Mesenchymal stem cell (in vitro differentiated cells and primary cell): Measurements from ENCODE around the gene RIIAD1.

Experiments used
- DNase-seq: peaks from one replicate; pipeline ENCODE4 v3.0.0-alpha.2; 2013
- H2AFZ ChIP-seq: one replicate; pipeline ENCODE4 v1.6.1; 2013; ENCODE audit warnings: low read depth, mild to moderate bottlenecking, control low read depth, inconsistent platforms, low read length, moderate library complexity
- H2AK5ac ChIP-seq: 2 replicates; pipeline ENCODE4 v1.6.1; 2013; ENCODE audit warnings: low read length, moderate library complexity, mild to moderate bottlenecking, inconsistent platforms; ENCODE audit not compliant: severe bottlenecking
- H2BK120ac ChIP-seq: one replicate; pipeline ENCODE4 v1.6.1; 2013; ENCODE audit warnings: low read depth, mild to moderate bottlenecking, inconsistent platforms, low read length, moderate library complexity
- H2BK12ac ChIP-seq, 2 experiments: one replicate each; pipeline ENCODE4 v1.6.1; 2013; ENCODE audit warnings: inconsistent platforms in 2 of 2, low read length in 2 of 2, mild to moderate bottlenecking in 2 of 2, moderate library complexity in 2 of 2, control low read depth in 1 of 2
- H2BK15ac ChIP-seq: one replicate; pipeline ENCODE4 v1.6.1; 2013; ENCODE audit warnings: mild to moderate bottlenecking, low read depth, inconsistent platforms; ENCODE audit not compliant: poor library complexity, severe bottlenecking
- H2BK5ac ChIP-seq: 2 replicates; pipeline ENCODE4 v1.6.1; 2013; ENCODE audit warnings: low read depth, mild to moderate bottlenecking, low read length, control low read depth, inconsistent platforms; ENCODE audit not compliant: poor library complexity, severe bottlenecking
- H3K14ac ChIP-seq, 2 experiments: one replicate each; pipeline ENCODE4 v1.6.1; 2013; ENCODE audit warnings: inconsistent platforms in 2 of 2, low read length in 2 of 2, control low read depth in 1 of 2, mild to moderate bottlenecking in 1 of 2, moderate library complexity in 1 of 2
- H3K18ac ChIP-seq, 2 experiments: one replicate each; pipeline ENCODE4 v1.6.1; 2013; ENCODE audit warnings: inconsistent platforms in 2 of 2, low read length in 2 of 2, control low read depth in 1 of 2, low read depth in 1 of 2, mild to moderate bottlenecking in 1 of 2
- H3K23ac ChIP-seq, 2 experiments: one replicate each; pipeline ENCODE4 v1.6.1; 2013; ENCODE audit warnings: inconsistent platforms in 2 of 2, low read length in 2 of 2, mild to moderate bottlenecking in 2 of 2, moderate library complexity in 2 of 2, control low read depth in 1 of 2
- H3K27ac ChIP-seq: 2 replicates; pipeline ENCODE4 v1.5.1; 2013; ENCODE audit warnings: mild to moderate bottlenecking, moderate library complexity, low read length, control low read depth, inconsistent platforms; ENCODE audit not compliant: poor library complexity, severe bottlenecking
- H3K27me3 ChIP-seq, 2 experiments: 2 replicates each; pipeline versions ENCODE4 v1.6.1 to v1.7.0; 2013; ENCODE audit warnings: low read length in 2 of 2, mild to moderate bottlenecking in 2 of 2, moderate library complexity in 2 of 2, control low read depth in 1 of 2, inconsistent platforms in 1 of 2; ENCODE audit not compliant: control insufficient read depth in 1 of 2, insufficient read depth in 1 of 2
- H3K36me3 ChIP-seq, 2 experiments: 2 replicates each; pipeline versions ENCODE4 v1.6.1 to v1.7.0; 2013; ENCODE audit warnings: low read length in 2 of 2, control low read depth in 1 of 2, inconsistent platforms in 1 of 2, low read depth in 1 of 2, mild to moderate bottlenecking in 1 of 2; ENCODE audit not compliant: insufficient read depth in 2 of 2, control insufficient read depth in 1 of 2
- H3K4ac ChIP-seq, 2 experiments: one replicate each; pipeline ENCODE4 v1.6.1; 2013; ENCODE audit warnings: inconsistent platforms in 2 of 2, low read length in 2 of 2, mild to moderate bottlenecking in 2 of 2, moderate library complexity in 2 of 2, control low read depth in 1 of 2, low read depth in 1 of 2
- H3K4me1 ChIP-seq: 2 replicates; pipeline ENCODE4 v1.6.1; 2013; ENCODE audit warnings: low read depth, low read length, control low read depth; ENCODE audit not compliant: control insufficient read depth, insufficient read depth
- H3K4me2 ChIP-seq: 2 replicates; pipeline ENCODE4 v1.6.1; 2013; ENCODE audit warnings: low read length, mild to moderate bottlenecking, inconsistent platforms; ENCODE audit not compliant: poor library complexity, severe bottlenecking
- H3K4me3 ChIP-seq, 2 experiments: 2 replicates each; pipeline versions ENCODE4 v1.5.1 to v1.7.0; 2013; ENCODE audit warnings: low read length in 2 of 2, mild to moderate bottlenecking in 2 of 2, control low read depth in 1 of 2, low read depth in 1 of 2; ENCODE audit not compliant: insufficient read depth in 1 of 2
- H3K79me1 ChIP-seq: replicated peaks from 2 replicates; pipeline ENCODE4 v1.6.1; 2013; ENCODE audit warnings: mild to moderate bottlenecking, control low read depth, low read length, inconsistent platforms; ENCODE audit not compliant: poor library complexity, severe bottlenecking
- H3K9ac ChIP-seq: 2 replicates; pipeline ENCODE4 v1.7.0; 2013; ENCODE audit warnings: mild to moderate bottlenecking, low read length, moderate library complexity
- H3K9me3 ChIP-seq: 2 replicates; pipeline ENCODE4 v1.7.0; 2013; ENCODE audit warnings: mild to moderate bottlenecking, low read length; ENCODE audit not compliant: control insufficient read depth
- H4K8ac ChIP-seq: one replicate; pipeline ENCODE4 v1.6.1; 2013; ENCODE audit warnings: inconsistent platforms, mild to moderate bottlenecking, low read length, moderate library complexity
- H4K91ac ChIP-seq: one replicate; pipeline ENCODE4 v1.6.1; 2013; ENCODE audit warnings: mild to moderate bottlenecking, low read length, inconsistent platforms
- WGBS: methylation state at CpG from one replicate; pipeline ENCODE4 v1.1.7; 2013; ENCODE audit warnings: mixed read lengths; 5-methylcytosine and 5-hydroxymethylcytosine counted together

Gene RIIAD1

DNA sequence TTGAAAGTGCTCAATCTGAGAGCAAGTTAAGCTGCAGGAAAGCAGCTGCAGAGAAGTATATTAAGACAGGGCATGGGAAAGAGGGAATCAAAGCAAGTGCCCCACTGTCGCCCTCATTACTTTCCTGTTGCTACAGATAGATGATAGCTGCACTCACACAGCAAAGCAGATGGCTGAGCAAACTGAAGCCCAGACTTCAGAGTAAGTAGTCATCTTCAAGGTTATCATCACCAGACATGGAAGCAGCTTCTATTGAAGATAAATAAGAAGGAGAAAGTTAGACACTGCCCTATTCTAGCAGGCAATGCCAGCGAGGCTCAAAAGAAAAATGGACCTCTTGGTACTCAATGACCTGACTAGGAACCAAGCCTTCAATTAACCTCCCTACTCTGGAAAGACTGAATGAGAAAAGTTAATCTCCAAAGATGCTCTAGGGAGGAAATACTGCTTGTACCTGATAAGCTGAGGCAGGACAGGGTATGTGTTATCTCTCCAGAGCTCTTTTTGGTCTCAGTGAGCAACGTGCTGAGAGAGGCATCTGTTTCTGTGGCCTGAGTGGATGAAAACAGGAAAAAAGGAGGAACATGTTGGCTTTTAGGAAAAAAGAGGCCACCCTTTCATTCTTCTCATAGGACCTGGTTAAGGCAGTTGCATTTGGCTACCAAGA, 53.1 kb downstream of the RIIAD1 start:
- H2BK120ac ChIP-seq, result no peak overlapping the region
- H3K79me1 ChIP-seq, result no peaks in the 10 kb centered on the region
- H2BK12ac ChIP-seq, result no peak overlapping the region
- H2BK5ac ChIP-seq, result no peak overlapping the region
- no peaks in the 10 kb centered on the region for H3K27me3 ChIP-seq
- H4K8ac ChIP-seq, result no peak overlapping the region
- H3K9ac ChIP-seq, result no peak overlapping the region
- H2AK5ac ChIP-seq, result no peak overlapping the region
- H3K14ac ChIP-seq, result no peak overlapping the region
- WGBS, result 69% methylated on average over 2 of the region's 3 CpGs
- no peak overlapping the region for H3K4me3 ChIP-seq
- DNase-seq, result no peak
- peaks cover 0 to 9% of the 10 kb centered on the region in 2 experiments for H3K36me3 ChIP-seq
- no peak overlapping the region for H3K27ac ChIP-seq
- no peak overlapping the region for H3K18ac ChIP-seq
- no peak overlapping the region for H4K91ac ChIP-seq
- no peaks in the 10 kb centered on the region for H3K4me1 ChIP-seq
- no peak overlapping the region for H3K23ac ChIP-seq
- no peaks in the 10 kb centered on the region for H3K9me3 ChIP-seq
- no peak overlapping the region for H3K4me2 ChIP-seq
- H2AFZ ChIP-seq, result no peak overlapping the region
- H2BK15ac ChIP-seq, result no peak overlapping the region
- no peak overlapping the region for H3K4ac ChIP-seq

DNA sequence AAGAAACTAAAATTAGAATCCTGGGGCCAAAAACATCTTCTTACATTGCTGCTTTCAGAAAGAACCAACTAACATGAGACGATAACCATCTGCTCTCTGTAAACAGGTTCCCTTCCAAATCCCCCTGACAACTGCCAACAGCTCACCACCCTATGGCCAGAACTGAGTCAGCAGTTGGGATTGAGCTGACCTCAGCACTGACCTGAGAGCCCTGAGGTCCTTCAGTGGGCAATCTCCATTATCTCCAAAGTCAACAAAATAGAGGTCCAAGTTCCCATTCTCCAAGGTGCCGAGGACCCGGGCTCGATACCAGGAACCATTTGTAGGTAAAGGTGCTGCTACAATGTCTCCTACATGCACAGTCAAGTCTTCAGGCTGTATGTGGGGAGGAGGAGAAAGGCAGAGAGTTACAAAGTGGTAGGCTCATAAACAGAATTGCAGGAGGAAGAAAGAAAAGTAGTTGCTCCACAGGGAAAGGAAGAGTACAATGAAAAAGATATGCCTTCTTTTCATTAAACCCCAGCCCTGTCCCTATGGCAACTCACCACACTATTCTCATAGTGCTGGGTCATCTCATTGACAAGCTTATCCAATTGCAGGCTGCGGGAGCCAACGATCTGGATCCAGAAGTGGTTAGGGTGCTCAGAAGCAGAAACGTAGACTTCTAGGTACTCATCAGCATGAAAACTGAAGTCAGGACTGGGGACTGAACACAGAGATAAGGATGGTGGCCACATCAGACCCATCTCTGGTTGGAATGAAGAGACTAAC, 54.8 kb downstream of the RIIAD1 start:
- Histone ChIP-seq H3K79me1 (no peaks in the 10 kb centered on the region), H2AFZ (no peak overlapping the region), H2BK5ac (no peak overlapping the region), H3K4me2 (no peak overlapping the region), H3K4ac (no peak overlapping the region), H3K9ac (no peak overlapping the region), H3K27ac (no peak overlapping the region), H3K27me3 (no peaks in the 10 kb centered on the region), H4K8ac (no peak overlapping the region), H3K23ac (no peak overlapping the region), H3K4me1 (no peaks in the 10 kb centered on the region), H3K9me3 (no peaks in the 10 kb centered on the region), H3K36me3 (peaks cover 0 to 9% of the 10 kb centered on the region in 2 experiments), H2AK5ac (no peak overlapping the region), H4K91ac (no peak overlapping the region), H2BK120ac (no peak overlapping the region), H3K4me3 (no peak overlapping the region), H3K18ac (no peak overlapping the region), H2BK15ac (no peak overlapping the region), H3K14ac (no peak overlapping the region), H2BK12ac (no peak overlapping the region)
- no peak for DNase-seq
- WGBS, result 94% methylated on average over 7 of the region's 7 CpGs

DNA sequence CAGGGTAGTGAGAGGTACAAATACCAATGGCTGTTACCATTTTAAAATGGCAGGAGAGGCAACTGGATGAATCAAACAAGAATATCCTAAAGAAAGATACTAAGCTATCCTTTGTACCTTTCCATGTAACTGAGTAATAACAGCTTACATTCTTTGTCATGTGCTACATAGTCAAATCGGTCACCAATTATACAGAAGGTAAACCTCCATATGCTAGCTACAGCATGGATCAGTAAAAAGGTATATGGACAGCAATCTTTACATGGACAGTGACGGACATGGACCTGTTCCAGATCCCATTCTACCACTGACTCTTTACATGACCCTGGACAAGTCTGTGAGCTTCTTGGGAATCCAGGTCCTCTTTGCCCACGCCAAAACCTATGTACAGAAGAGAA, 55.3 kb downstream of the RIIAD1 start:
- Histone ChIP-seq H3K4me2 (no peak overlapping the region), H3K4me3 (no peak overlapping the region), H3K18ac (no peak overlapping the region), H3K79me1 (no peaks in the 10 kb centered on the region), H3K9me3 (no peaks in the 10 kb centered on the region), H3K27ac (no peak overlapping the region), H2BK12ac (no peak overlapping the region), H2BK5ac (no peak overlapping the region), H4K91ac (no peak overlapping the region), H2BK120ac (no peak overlapping the region), H3K4me1 (no peaks in the 10 kb centered on the region), H3K36me3 (peaks cover 0 to 9% of the 10 kb centered on the region in 2 experiments), H3K4ac (no peak overlapping the region), H4K8ac (no peak overlapping the region), H2AK5ac (no peak overlapping the region), H3K9ac (no peak overlapping the region), H3K14ac (no peak overlapping the region), H3K23ac (no peak overlapping the region), H2BK15ac (no peak overlapping the region), H3K27me3 (no peaks in the 10 kb centered on the region), H2AFZ (no peak overlapping the region)
- WGBS, result 94% methylated on average over 2 of the region's 3 CpGs
- DNase-seq, result no peak

DNA sequence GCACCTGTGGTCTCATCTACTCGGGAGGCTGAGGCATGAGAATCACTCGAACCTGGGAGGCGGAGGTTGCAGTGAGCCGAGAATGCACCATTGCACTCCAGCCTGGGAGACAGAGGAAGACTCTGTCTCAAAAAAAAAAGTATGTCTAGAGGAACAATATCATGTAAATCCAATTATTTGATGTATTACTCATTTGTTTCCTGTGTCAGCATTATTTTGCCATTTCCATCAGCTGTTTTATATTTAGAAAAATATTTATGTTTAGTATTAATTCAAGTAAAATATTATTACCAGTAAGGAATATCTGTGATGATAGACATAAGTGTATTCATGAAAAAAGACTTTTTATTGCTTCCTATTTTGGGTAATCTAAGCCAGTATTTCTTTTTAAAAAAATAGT, 56.0 kb downstream of the RIIAD1 start:
- H3K14ac ChIP-seq, result no peak overlapping the region
- H4K91ac ChIP-seq, result no peak overlapping the region
- 83% methylated on average over 3 of the region's 4 CpGs for WGBS

More for the DNA sequence above, 56.0 kb downstream of the RIIAD1 start:
- Histone ChIP-seq H3K4me3 (no peak overlapping the region), H3K9ac (no peak overlapping the region), H2AK5ac (no peak overlapping the region), H2BK15ac (no peak overlapping the region), H2BK12ac (no peak overlapping the region), H3K27ac (no peak overlapping the region), H2BK5ac (no peak overlapping the region), H3K18ac (no peak overlapping the region), H3K23ac (no peak overlapping the region), H3K36me3 (peaks cover 0 to 9% of the 10 kb centered on the region in 2 experiments), H3K4me1 (no peaks in the 10 kb centered on the region), H3K79me1 (no peaks in the 10 kb centered on the region), H2AFZ (no peak overlapping the region), H3K4ac (no peak overlapping the region), H2BK120ac (no peak overlapping the region), H3K9me3 (no peaks in the 10 kb centered on the region), H3K27me3 (no peaks in the 10 kb centered on the region), H4K8ac (no peak overlapping the region), H3K4me2 (no peak overlapping the region)
- DNase-seq, result no peak
